ENCODE results near the gene ACSF3. TPM values are rescaled to one million over a fixed set of nuclear protein-coding genes. Genes with fewer than 3 reads are reported as not detected.

ACSF3 gene
- total RNA-seq, 1 donor from 2014 or later = 14.5 TPM

DNA sequence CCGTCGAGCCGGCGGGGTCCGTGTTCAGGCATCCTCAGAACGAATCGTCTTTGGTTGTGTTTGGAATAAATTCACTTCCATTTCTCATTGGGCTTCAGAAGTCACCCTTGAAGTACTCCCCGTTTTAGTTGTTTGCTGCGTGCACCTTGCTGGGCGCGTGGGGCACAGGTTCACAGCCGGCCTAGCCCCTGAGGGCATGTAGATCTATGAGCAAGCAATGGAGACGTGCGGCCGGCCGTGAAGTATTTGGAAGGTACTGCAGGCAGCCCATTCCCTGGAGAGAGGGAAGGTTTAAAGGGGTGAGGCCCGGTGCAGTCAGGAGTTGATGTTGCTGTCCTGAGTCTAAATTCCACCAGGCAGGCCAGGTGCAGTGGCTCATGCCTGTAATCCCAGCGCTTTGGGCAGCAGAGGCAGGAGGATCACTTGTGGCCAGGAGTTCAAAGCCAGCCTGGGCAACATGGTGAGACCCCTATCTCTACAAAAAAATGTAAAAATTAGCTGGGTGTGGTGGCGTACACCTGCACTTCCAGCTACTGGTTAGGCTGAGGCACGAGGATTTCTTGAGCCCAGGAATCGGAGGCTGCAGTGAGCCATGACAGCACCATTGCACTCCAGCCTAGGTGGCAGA lies 714 bp downstream of the ACSF3 start:
- peaks cover 22% of the 10 kb centered on the region for H3K27me3 Mint-ChIP-seq (ENCODE audit: insufficient read depth, low read depth)

DNA sequence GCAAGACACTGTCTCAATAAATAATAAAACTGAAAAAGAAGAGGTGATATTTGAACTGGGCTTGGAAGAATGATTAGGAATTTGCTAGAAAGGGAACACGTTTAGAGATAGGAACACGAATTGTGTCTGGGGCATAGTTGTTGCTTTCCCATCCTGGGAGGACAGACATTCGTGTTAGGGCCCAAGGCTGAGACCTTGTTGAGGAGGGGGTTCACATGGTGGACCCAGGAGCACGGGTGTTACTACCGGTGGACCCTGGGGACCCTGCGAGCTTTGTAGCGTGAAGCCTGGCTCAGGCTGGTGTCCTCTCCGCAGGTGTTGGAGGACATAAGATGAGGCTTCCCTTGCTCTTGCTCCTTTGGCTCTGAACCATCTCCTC lies 1.2 kb downstream of the ACSF3 start:
- Histone ChIP-seq H3K36me3 (no peaks in the 10 kb centered on the region), H3K27ac (no peak overlapping the region), H3K79me2 (ENCODE audit: low read depth) (peaks cover 58% of the 10 kb centered on the region), H3F3A (ENCODE audit: low read depth) (peaks cover 8% of the 10 kb centered on the region), H4K20me1 (ENCODE audit: low read depth) (peaks cover 46% of the 10 kb centered on the region), H3K9me3 (ENCODE audit: low read depth) (no peaks in the 10 kb centered on the region), H2AFZ (replicated peaks) (no peak overlapping the region), H3K4me3 (peak overlapping the region; percentile 97), H3K4me1 (peaks cover 19% of the 10 kb centered on the region), H3K9ac (peak overlapping the region; percentile 85), H3K27me3 (peaks cover 49% of the 10 kb centered on the region), H3K4me2 (peak overlapping the region; percentile 95)
- peak overlapping the region; percentile 99 for H3K4me3 Mint-ChIP-seq
- peaks cover 39% of the 10 kb centered on the region for H3K4me1 Mint-ChIP-seq
- no peak for DNase-seq (ENCODE audit: low spot score)
- no peaks in the 10 kb centered on the region for H3K36me3 Mint-ChIP-seq
- H3K27ac Mint-ChIP-seq = no peak overlapping the region
- peaks cover 18% of the 10 kb centered on the region for H3K27me3 Mint-ChIP-seq (ENCODE audit: insufficient read depth, low read depth)
- no peaks in the 10 kb centered on the region for H3K9me3 Mint-ChIP-seq
- no peak for TF ChIP-seq EZH2 (IDR thresholded peaks at IDR 0.05)
- TF ChIP-seq, protein P1, sequence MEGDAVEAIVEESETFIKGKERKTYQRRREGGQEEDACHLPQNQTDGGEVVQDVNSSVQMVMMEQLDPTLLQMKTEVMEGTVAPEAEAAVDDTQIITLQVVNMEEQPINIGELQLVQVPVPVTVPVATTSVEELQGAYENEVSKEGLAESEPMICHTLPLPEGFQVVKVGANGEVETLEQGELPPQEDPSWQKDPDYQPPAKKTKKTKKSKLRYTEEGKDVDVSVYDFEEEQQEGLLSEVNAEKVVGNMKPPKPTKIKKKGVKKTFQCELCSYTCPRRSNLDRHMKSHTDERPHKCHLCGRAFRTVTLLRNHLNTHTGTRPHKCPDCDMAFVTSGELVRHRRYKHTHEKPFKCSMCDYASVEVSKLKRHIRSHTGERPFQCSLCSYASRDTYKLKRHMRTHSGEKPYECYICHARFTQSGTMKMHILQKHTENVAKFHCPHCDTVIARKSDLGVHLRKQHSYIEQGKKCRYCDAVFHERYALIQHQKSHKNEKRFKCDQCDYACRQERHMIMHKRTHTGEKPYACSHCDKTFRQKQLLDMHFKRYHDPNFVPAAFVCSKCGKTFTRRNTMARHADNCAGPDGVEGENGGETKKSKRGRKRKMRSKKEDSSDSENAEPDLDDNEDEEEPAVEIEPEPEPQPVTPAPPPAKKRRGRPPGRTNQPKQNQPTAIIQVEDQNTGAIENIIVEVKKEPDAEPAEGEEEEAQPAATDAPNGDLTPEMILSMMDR (IDR thresholded peaks at IDR 0.05) = no peak
- no peak for TF ChIP-seq EZH2phosphoT487 (IDR thresholded peaks at IDR 0.05)

More for the DNA sequence above, 714 bp downstream of the ACSF3 start:
- Mint-ChIP-seq H3K36me3 (no peaks in the 10 kb centered on the region), H3K9me3 (no peaks in the 10 kb centered on the region), H3K27ac (peak overlapping the region; percentile 98), H3K4me3 (peak overlapping the region; percentile 99), H3K4me1 (peaks cover 41% of the 10 kb centered on the region)
- Histone ChIP-seq H3K4me3 (peak overlapping the region; percentile 97), H3K4me1 (peaks cover 19% of the 10 kb centered on the region), H3K36me3 (no peaks in the 10 kb centered on the region), H3K4me2 (peak overlapping the region; percentile 95), H3K9ac (peak overlapping the region; percentile 85), H3K27me3 (peaks cover 54% of the 10 kb centered on the region), H3K27ac (no peak overlapping the region), H2AFZ (replicated peaks) (peak overlapping the region; percentile 97), H3K9me3 (ENCODE audit: low read depth) (no peaks in the 10 kb centered on the region), H3K79me2 (ENCODE audit: low read depth) (peaks cover 53% of the 10 kb centered on the region), H4K20me1 (ENCODE audit: low read depth) (peaks cover 46% of the 10 kb centered on the region), H3F3A (ENCODE audit: low read depth) (peaks cover 8% of the 10 kb centered on the region)
- TF ChIP-seq, protein P1 (IDR thresholded peaks at IDR 0.05) = no peak
- no peak for TF ChIP-seq EZH2phosphoT487 (IDR thresholded peaks at IDR 0.05)
- TF ChIP-seq EZH2 (IDR thresholded peaks at IDR 0.05) = no peak
- DNase-seq (ENCODE audit: low spot score) = peak; percentile 46

DNA sequence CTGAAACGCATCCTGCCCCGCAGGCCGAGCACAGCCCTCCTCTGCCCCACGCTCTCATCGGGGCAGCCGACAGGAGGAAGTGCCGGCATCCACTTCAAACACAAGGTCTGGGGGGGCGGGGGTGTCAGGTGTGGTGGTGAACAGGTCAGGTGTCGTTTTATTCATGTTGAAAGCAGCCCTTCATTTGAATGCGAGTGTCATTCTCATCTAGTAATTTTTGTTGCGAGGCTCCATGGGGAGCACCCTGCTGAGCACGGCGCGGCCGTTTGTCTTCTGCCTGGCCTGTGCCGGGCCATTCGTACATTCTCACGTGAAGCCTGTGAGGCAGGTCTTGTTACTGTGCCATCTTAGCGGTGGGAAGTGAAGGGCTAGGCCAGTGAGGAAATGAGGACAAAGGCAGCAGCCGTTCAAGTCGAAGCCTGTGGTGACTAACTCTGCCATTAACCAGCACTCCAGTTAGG lies 1.9 kb downstream of the ACSF3 start:
- Mint-ChIP-seq H3K36me3 (no peaks in the 10 kb centered on the region), H3K27ac (no peak overlapping the region), H3K9me3 (no peaks in the 10 kb centered on the region), H3K4me1 (peaks cover 39% of the 10 kb centered on the region), H3K4me3 (peak overlapping the region; percentile 99), H3K27me3 (ENCODE audit: insufficient read depth, low read depth) (peaks cover 15% of the 10 kb centered on the region)
- Histone ChIP-seq H3K9ac (no peak overlapping the region), H3K79me2 (ENCODE audit: low read depth) (peaks cover 61% of the 10 kb centered on the region), H2AFZ (replicated peaks) (no peak overlapping the region), H3K4me3 (no peak overlapping the region), H3K36me3 (no peaks in the 10 kb centered on the region), H4K20me1 (ENCODE audit: low read depth) (peaks cover 46% of the 10 kb centered on the region), H3K4me2 (peak overlapping the region; percentile 95), H3K27me3 (peaks cover 42% of the 10 kb centered on the region), H3F3A (ENCODE audit: low read depth) (peaks cover 8% of the 10 kb centered on the region), H3K27ac (no peak overlapping the region), H3K4me1 (peaks cover 19% of the 10 kb centered on the region), H3K9me3 (ENCODE audit: low read depth) (no peaks in the 10 kb centered on the region)
- TF ChIP-seq EZH2phosphoT487 (IDR thresholded peaks at IDR 0.05) = no peak
- no peak for TF ChIP-seq EZH2 (IDR thresholded peaks at IDR 0.05)
- TF ChIP-seq, protein P1 (IDR thresholded peaks at IDR 0.05) = no peak
- no peak for DNase-seq (ENCODE audit: low spot score)

All from neural progenitor cell (in vitro differentiated cells).